GM21619 (cell line): ENCODE data around the gene GMFB.

Source experiments
- ATAC-seq: cut with Tn5 transposase; IDR thresholded peaks from one replicate; pipeline ENCODE4 v1.9.1; 2021; ENCODE audit not compliant: unreplicated experiment

Gene GMFB

GRCh38 chr14:54488646-54489317 is at the start of gene GMFB:
Gene GMFB, minus strand, starts transcription at chr14:54488980. Its CDS starts 53 bp downstream, at chr14:54488927.
- peak; percentile 88 for ATAC-seq

- no peak for ATAC-seq
Observed at GRCh38 chr14:54538055-54538454, 49.3 kb upstream of the GMFB start.

GRCh38 chr14:54537651-54538050 is 48.9 kb upstream of the GMFB start:
- no peak for ATAC-seq

- no peak for ATAC-seq
Observed at GRCh38 chr14:54535646-54536045, 46.9 kb upstream of the GMFB start.

GRCh38 chr14:54535126-54535525 is 46.3 kb upstream of the GMFB start:
- no peak for ATAC-seq

- no peak for ATAC-seq
Observed at GRCh38 chr14:54533100-54533499, 44.3 kb upstream of the GMFB start.

- peak; percentile 91 for ATAC-seq
Observed at GRCh38 chr14:54532111-54533012, 43.6 kb upstream of the GMFB start.

- no peak for ATAC-seq
Observed at GRCh38 chr14:54529811-54530210, 41.0 kb upstream of the GMFB start.

GRCh38 chr14:54528973-54529372 is 40.2 kb upstream of the GMFB start:
- no peak for ATAC-seq

- no peak for ATAC-seq
Observed at GRCh38 chr14:54524410-54524809, 35.6 kb upstream of the GMFB start.

- no peak for ATAC-seq
Observed at GRCh38 chr14:54516709-54517108, 27.9 kb upstream of the GMFB start.

GRCh38 chr14:54515670-54516069 is 26.9 kb upstream of the GMFB start:
- ATAC-seq = no peak

GRCh38 chr14:54512393-54512792 is 23.6 kb upstream of the GMFB start:
- ATAC-seq = no peak

- peak; percentile 90 for ATAC-seq
Observed at GRCh38 chr14:54509546-54510501, 21.0 kb upstream of the GMFB start, which contains the start of gene CGRRF1. Gene CGRRF1, plus strand, starts transcription at chr14:54509906. Its CDS starts 54 bp downstream, at chr14:54509960.

- ATAC-seq = no peak
Observed at GRCh38 chr14:54503486-54503885, 14.7 kb upstream of the GMFB start.

GRCh38 chr14:54502602-54503001 is 13.8 kb upstream of the GMFB start:
- ATAC-seq = no peak

GRCh38 chr14:54501480-54501879 is 12.7 kb upstream of the GMFB start:
- ATAC-seq = no peak

GRCh38 chr14:54500744-54501143 is 12.0 kb upstream of the GMFB start:
- no peak for ATAC-seq

- ATAC-seq = no peak
Observed at GRCh38 chr14:54498579-54498978, 9.8 kb upstream of the GMFB start.

GRCh38 chr14:54498095-54498531 is 9.3 kb upstream of the GMFB start:
- no peak for ATAC-seq

GRCh38 chr14:54497224-54497623 is 8.4 kb upstream of the GMFB start:
- ATAC-seq = no peak
